HepG2 (cell line): ENCODE measurements around the gene EPHB3. TPM values are rescaled to one million over a fixed set of nuclear protein-coding genes. Genes with fewer than 3 reads are reported as not detected.

Source experiments
- ATAC-seq: fragments of 200-7000 bp; cut with Tn5 transposase; 3 replicates; pipeline ENCODE4 v1.9.1; 2020; ENCODE audit warnings: mild to moderate bottlenecking, moderate library complexity
- BruUV-seq: library from RNA; stranded (reverse); fragments of 400-500 nt; replicated peaks from 2 replicates; lab custom pipeline; 2021; lab: Mats Ljungman, UMichigan
- CTCF ChIA-PET: fragments of 300-600 bp; formaldehyde crosslinking; extraction: SDS; loops from one replicate; lab custom pipeline; 2021; ENCODE audit warnings: low total read pairs, inconsistent platforms, low intra/inter-chr PET ratio; lab: Yijun Ruan, JAX
- POLR2A ChIA-PET: fragments of 350-600 bp; sonication (Branson Sonifier 250); formaldehyde crosslinking; loops from one replicate; lab custom pipeline; 2020; ENCODE audit warnings: antibody characterized with exemption, inconsistent platforms; lab: Yijun Ruan, JAX
- DNase-seq: peaks from one replicate; pipeline ENCODE4 v3.0.0-alpha.2; 2015; ENCODE audit warnings: low spot score
- FAIRE-seq: peaks from 3 replicates; lab custom pipeline; 2011; peaks lifted over from hg19 to GRCh38; lab: Jason Lieb, UNC
- H2AFZ ChIP-seq: one replicate; pipeline ENCODE4 v1.6.1; 2011; ENCODE audit warnings: low read length, inconsistent platforms
- H3K27ac ChIP-seq: fragments of 300-600 bp; 3 replicates; pipeline ENCODE4 v1.8.0; 2011; ENCODE audit warnings: mixed run types, mild to moderate bottlenecking, mixed read lengths, low read length, inconsistent platforms; ENCODE audit not compliant: insufficient read depth; ENCODE audit errors: extremely low read length
- H3K27me3 ChIP-seq, 2 experiments: fragments of 200-600 bp in 1 of 2; 2 replicates in 1 of 2; 3 replicates in 1 of 2; pipeline versions ENCODE4 v1.6.0 to v1.8.0; 2011; ENCODE audit warnings: low read length in 2 of 2, mild to moderate bottlenecking in 2 of 2, moderate library complexity in 2 of 2, inconsistent platforms in 1 of 2; ENCODE audit not compliant: insufficient read depth in 2 of 2, control insufficient read depth in 1 of 2
- H3K36me3 ChIP-seq, 2 experiments: fragments of 200-600 bp in 1 of 2; replicated peaks in 1 of 2; 2 replicates in 1 of 2; 3 replicates in 1 of 2; pipeline versions ENCODE4 v1.5.1 to v1.8.0; 2011; ENCODE audit warnings: low read length in 2 of 2, inconsistent platforms in 1 of 2; ENCODE audit not compliant: insufficient read depth in 2 of 2, control insufficient read depth in 1 of 2
- H3K4me1 ChIP-seq: 2 replicates; pipeline ENCODE4 v1.5.1; 2012; ENCODE audit warnings: low read length, inconsistent platforms; ENCODE audit not compliant: insufficient read depth
- H3K4me2 ChIP-seq: 2 replicates; pipeline ENCODE4 v1.6.0; 2011; ENCODE audit warnings: low read depth, low read length, inconsistent platforms
- H3K4me3 ChIP-seq, 3 experiments: fragments of 200-600 bp in 1 of 3; sonication (generic), shearing (Covaris generic) in 1 of 3; replicated peaks in 1 of 3; 2 replicates each; pipeline ENCODE4 v1.5.1; 2011 to 2016; ENCODE audit warnings: low read length in 3 of 3, inconsistent platforms in 2 of 3, low read depth in 2 of 3, mild to moderate bottlenecking in 2 of 3, control low read depth in 1 of 3, mixed read lengths in 1 of 3; ENCODE audit not compliant: insufficient read depth in 1 of 3
- H3K79me2 ChIP-seq: one replicate; pipeline ENCODE4 v1.6.1; 2011; ENCODE audit warnings: low read length, inconsistent platforms; ENCODE audit not compliant: insufficient read depth
- H3K9ac ChIP-seq: 2 replicates; pipeline ENCODE4 v1.6.0; 2011; ENCODE audit warnings: mild to moderate bottlenecking, low read depth, low read length, inconsistent platforms; ENCODE audit not compliant: insufficient read depth
- H3K9me3 ChIP-seq: 2 replicates; pipeline ENCODE4 v1.5.1; 2012; ENCODE audit warnings: mild to moderate bottlenecking, low read length
- H4K20me1 ChIP-seq: 2 replicates; pipeline ENCODE4 v1.6.0; 2011; ENCODE audit warnings: inconsistent platforms, mild to moderate bottlenecking, low read length, moderate library complexity; ENCODE audit not compliant: insufficient read depth
- NKX3-1 ChIP-seq: sonication (generic); formaldehyde crosslinking; IDR thresholded peaks from 2 replicates; pipeline ENCODE4 v1.5.0; 2020; ENCODE audit warnings: missing genetic modification reagents
- RBM22 ChIP-seq: fragments of 200-400 bp; formaldehyde crosslinking; optimal IDR thresholded peaks from 2 replicates; pipeline ENCODE3; 2017; ENCODE audit warnings: mild to moderate bottlenecking, low read length, moderate library complexity
- SATB2 ChIP-seq: sonication (generic); formaldehyde crosslinking; IDR thresholded peaks from 2 replicates; pipeline ENCODE4 v1.5.0; 2020; ENCODE audit warnings: missing genetic modification reagents
- SRF ChIP-seq: IDR thresholded peaks from 2 replicates; pipeline ENCODE4 v1.6.1; 2011; ENCODE audit warnings: mild to moderate bottlenecking, low read depth, low read length, moderate library complexity
- ZFY ChIP-seq: sonication (generic); formaldehyde crosslinking; IDR thresholded peaks from 2 replicates; pipeline ENCODE4 v1.4.0; 2020; ENCODE audit warnings: missing genetic modification reagents
- ZNF530 ChIP-seq: sonication (generic); formaldehyde crosslinking; IDR thresholded peaks from 2 replicates; pipeline ENCODE4 v1.5.0; 2020; ENCODE audit warnings: low read depth, mild to moderate bottlenecking, missing genetic modification reagents
- ZNF597 ChIP-seq: sonication (generic); formaldehyde crosslinking; IDR thresholded peaks from 2 replicates; pipeline ENCODE4 v1.5.0; 2020; ENCODE audit warnings: missing genetic modification reagents
- WGBS: methylation state at CpG from one replicate; pipeline ENCODE4 v1.1.6; 2017; ENCODE audit warnings: low lambda C conversion rate; 5-methylcytosine and 5-hydroxymethylcytosine counted together
- in situ Hi-C: cut with HindIII; loops from 2 replicates; pipeline ENCODE4 v1.10.0; 2017; ENCODE audit warnings: low pct_unique_long_range_greater_than_20kb; ENCODE audit not compliant: extremely low pct_ligation_motif_present
- intact Hi-C: fragments of 100-400 bp; cut with micrococcal nuclease; formaldehyde crosslinking; loops from one replicate; pipeline ENCODE4 v1.10.0; 2022; ENCODE audit not compliant: unreplicated experiment
- polyA plus RNA-seq, 8 experiments: library from polyadenylated mRNA; depleted of rRNA in 3 of 8; stranded (reverse) in 7 of 8; unstranded in 1 of 8; fragments of >200 nt; fragmentation: Illumina TruSeq in 4 of 8; extraction: Trizol in 4 of 8; gene quantifications; 2 replicates each; pipeline versions ENCODE4 v1.2.1 to v1.2.3, GENCODE V29; 2011 to 2016; ENCODE audit warnings: low read depth in 4 of 8, missing spikeins in 1 of 8, mixed read lengths in 1 of 8; ENCODE audit not compliant: insufficient read depth in 1 of 8
- total RNA-seq, 5 experiments: library from RNA; depleted of rRNA; stranded (reverse); fragments of >200 nt; fragmentation: Illumina TruSeq; extraction: Trizol; gene quantifications; 2 replicates each; pipeline ENCODE4 v1.2.3, GENCODE V29; 2016; ENCODE audit warnings: low read depth in 1 of 5
- TF ChIP-seq, protein P1 (sequence below): sonication (generic); formaldehyde crosslinking; IDR thresholded peaks from 2 replicates; pipeline ENCODE4 v1.4.0; 2020; ENCODE audit warnings: missing genetic modification reagents, mild to moderate bottlenecking, borderline replicate concordance
- TF ChIP-seq, protein P2 (sequence below): sonication (generic); formaldehyde crosslinking; IDR thresholded peaks from 2 replicates; pipeline ENCODE4 v1.4.0; 2020; ENCODE audit warnings: missing genetic modification reagents
- TF ChIP-seq, protein P3 (sequence below): sonication (generic); formaldehyde crosslinking; IDR thresholded peaks from 2 replicates; pipeline ENCODE4 v1.4.0; 2020; ENCODE audit warnings: mild to moderate bottlenecking, missing genetic modification reagents
- TF ChIP-seq, protein P4 (sequence below): sonication (generic); formaldehyde crosslinking; conservative IDR thresholded peaks from 2 replicates; pipeline ENCODE4 v1.8.0; 2022; ENCODE audit warnings: missing genetic modification reagents

Gene EPHB3
- total and polyA plus RNA-seq, 2 of the 13 experiments (the other 11 are each of a cell fraction or from before 2014, with no cell fraction given): 0.01 TPM; not detected in 1

- FAIRE-seq: no peak
- no peak overlapping the region for H3K4me2 ChIP-seq
- H3K36me3 ChIP-seq: no peaks in the 10 kb centered on the region
- no peaks in the 10 kb centered on the region for H4K20me1 ChIP-seq
- no peak for ATAC-seq
- BruUV-seq: no TSS peak
- 82% methylated on average over 10 of the region's 16 CpGs for WGBS
- no peaks in the 10 kb centered on the region for H3K79me2 ChIP-seq
- DNase-seq: no peak
- CTCF ChIA-PET: no interaction called here
- no peak overlapping the region for H3K27ac ChIP-seq
- intact Hi-C loops: loop anchor here (5.0 kb wide), 1 partner anchor 144 kb away; the partner anchor contains the start of gene MAGEF1
- POLR2A ChIA-PET: no interaction called here
- H3K4me1 ChIP-seq: no peaks in the 10 kb centered on the region
- peaks cover 21 to 85% of the 10 kb centered on the region in 2 experiments for H3K27me3 ChIP-seq
- no peak overlapping the region for H2AFZ ChIP-seq
- H3K9me3 ChIP-seq: no peaks in the 10 kb centered on the region
- H3K9ac ChIP-seq: no peak overlapping the region
- H3K4me3 ChIP-seq: no peak overlapping the region
- in situ Hi-C loops: no loop called here
- TF ChIP-seq, protein P1, sequence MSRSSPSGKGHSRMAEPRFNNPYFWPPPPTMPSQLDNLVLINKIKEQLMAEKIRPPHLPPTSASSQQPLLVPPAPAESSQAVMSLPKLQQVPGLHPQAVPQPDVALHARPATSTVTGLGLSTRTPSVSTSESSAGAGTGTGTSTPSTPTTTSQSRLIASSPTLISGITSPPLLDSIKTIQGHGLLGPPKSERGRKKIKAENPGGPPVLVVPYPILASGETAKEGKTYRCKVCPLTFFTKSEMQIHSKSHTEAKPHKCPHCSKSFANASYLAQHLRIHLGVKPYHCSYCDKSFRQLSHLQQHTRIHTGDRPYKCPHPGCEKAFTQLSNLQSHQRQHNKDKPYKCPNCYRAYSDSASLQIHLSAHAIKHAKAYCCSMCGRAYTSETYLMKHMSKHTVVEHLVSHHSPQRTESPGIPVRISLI (CRISPR knock-in tag): no peak
- TF ChIP-seq SRF (no peak), NKX3-1 (no peak), SATB2 (CRISPR knock-in tag) (no peak), ZFY (no peak), ZNF597 (CRISPR knock-in tag) (no peak), RBM22 (no peak), ZNF530 (CRISPR knock-in tag) (no peak)
- TF ChIP-seq, protein P2, sequence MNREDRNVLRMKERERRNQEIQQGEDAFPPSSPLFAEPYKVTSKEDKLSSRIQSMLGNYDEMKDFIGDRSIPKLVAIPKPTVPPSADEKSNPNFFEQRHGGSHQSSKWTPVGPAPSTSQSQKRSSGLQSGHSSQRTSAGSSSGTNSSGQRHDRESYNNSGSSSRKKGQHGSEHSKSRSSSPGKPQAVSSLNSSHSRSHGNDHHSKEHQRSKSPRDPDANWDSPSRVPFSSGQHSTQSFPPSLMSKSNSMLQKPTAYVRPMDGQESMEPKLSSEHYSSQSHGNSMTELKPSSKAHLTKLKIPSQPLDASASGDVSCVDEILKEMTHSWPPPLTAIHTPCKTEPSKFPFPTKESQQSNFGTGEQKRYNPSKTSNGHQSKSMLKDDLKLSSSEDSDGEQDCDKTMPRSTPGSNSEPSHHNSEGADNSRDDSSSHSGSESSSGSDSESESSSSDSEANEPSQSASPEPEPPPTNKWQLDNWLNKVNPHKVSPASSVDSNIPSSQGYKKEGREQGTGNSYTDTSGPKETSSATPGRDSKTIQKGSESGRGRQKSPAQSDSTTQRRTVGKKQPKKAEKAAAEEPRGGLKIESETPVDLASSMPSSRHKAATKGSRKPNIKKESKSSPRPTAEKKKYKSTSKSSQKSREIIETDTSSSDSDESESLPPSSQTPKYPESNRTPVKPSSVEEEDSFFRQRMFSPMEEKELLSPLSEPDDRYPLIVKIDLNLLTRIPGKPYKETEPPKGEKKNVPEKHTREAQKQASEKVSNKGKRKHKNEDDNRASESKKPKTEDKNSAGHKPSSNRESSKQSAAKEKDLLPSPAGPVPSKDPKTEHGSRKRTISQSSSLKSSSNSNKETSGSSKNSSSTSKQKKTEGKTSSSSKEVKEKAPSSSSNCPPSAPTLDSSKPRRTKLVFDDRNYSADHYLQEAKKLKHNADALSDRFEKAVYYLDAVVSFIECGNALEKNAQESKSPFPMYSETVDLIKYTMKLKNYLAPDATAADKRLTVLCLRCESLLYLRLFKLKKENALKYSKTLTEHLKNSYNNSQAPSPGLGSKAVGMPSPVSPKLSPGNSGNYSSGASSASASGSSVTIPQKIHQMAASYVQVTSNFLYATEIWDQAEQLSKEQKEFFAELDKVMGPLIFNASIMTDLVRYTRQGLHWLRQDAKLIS: no peak
- TF ChIP-seq, protein P3, sequence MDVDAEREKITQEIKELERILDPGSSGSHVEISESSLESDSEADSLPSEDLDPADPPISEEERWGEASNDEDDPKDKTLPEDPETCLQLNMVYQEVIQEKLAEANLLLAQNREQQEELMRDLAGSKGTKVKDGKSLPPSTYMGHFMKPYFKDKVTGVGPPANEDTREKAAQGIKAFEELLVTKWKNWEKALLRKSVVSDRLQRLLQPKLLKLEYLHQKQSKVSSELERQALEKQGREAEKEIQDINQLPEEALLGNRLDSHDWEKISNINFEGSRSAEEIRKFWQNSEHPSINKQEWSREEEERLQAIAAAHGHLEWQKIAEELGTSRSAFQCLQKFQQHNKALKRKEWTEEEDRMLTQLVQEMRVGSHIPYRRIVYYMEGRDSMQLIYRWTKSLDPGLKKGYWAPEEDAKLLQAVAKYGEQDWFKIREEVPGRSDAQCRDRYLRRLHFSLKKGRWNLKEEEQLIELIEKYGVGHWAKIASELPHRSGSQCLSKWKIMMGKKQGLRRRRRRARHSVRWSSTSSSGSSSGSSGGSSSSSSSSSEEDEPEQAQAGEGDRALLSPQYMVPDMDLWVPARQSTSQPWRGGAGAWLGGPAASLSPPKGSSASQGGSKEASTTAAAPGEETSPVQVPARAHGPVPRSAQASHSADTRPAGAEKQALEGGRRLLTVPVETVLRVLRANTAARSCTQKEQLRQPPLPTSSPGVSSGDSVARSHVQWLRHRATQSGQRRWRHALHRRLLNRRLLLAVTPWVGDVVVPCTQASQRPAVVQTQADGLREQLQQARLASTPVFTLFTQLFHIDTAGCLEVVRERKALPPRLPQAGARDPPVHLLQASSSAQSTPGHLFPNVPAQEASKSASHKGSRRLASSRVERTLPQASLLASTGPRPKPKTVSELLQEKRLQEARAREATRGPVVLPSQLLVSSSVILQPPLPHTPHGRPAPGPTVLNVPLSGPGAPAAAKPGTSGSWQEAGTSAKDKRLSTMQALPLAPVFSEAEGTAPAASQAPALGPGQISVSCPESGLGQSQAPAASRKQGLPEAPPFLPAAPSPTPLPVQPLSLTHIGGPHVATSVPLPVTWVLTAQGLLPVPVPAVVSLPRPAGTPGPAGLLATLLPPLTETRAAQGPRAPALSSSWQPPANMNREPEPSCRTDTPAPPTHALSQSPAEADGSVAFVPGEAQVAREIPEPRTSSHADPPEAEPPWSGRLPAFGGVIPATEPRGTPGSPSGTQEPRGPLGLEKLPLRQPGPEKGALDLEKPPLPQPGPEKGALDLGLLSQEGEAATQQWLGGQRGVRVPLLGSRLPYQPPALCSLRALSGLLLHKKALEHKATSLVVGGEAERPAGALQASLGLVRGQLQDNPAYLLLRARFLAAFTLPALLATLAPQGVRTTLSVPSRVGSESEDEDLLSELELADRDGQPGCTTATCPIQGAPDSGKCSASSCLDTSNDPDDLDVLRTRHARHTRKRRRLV (CRISPR knock-in tag): no peak
- TF ChIP-seq, protein P4, sequence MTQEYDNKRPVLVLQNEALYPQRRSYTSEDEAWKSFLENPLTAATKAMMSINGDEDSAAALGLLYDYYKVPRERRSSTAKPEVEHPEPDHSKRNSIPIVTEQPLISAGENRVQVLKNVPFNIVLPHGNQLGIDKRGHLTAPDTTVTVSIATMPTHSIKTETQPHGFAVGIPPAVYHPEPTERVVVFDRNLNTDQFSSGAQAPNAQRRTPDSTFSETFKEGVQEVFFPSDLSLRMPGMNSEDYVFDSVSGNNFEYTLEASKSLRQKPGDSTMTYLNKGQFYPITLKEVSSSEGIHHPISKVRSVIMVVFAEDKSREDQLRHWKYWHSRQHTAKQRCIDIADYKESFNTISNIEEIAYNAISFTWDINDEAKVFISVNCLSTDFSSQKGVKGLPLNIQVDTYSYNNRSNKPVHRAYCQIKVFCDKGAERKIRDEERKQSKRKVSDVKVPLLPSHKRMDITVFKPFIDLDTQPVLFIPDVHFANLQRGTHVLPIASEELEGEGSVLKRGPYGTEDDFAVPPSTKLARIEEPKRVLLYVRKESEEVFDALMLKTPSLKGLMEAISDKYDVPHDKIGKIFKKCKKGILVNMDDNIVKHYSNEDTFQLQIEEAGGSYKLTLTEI (CRISPR knock-in tag): no peak
Observed at GRCh38 chr3:184567946-184568559, 6.5 kb downstream of the EPHB3 start.
